GM18858 (cell line): Measurements from ENCODE around the gene MAPT.
"Not testable (repeated sequence)": the region's sequence is repeated elsewhere in the genome, so short reads cannot be mapped to it uniquely, and the experiment has no call there.

Experiments used
- ATAC-seq: cut with Tn5 transposase; IDR thresholded peaks from one replicate; pipeline ENCODE4 v1.9.1; 2021; ENCODE audit not compliant: unreplicated experiment

Gene MAPT

GRCh38 chr17:46003907-46004748 is 109.8 kb downstream of the MAPT start:
- no peak for ATAC-seq

- not testable (repeated sequence) for ATAC-seq
Observed at GRCh38 chr17:46006082-46006481, 111.7 kb downstream of the MAPT start.

GRCh38 chr17:46007461-46007965 is 113.2 kb downstream of the MAPT start:
- no peak for ATAC-seq

- no peak for ATAC-seq
Observed at GRCh38 chr17:46008591-46008990, 114.2 kb downstream of the MAPT start.

- ATAC-seq, result no peak
Observed at GRCh38 chr17:46009681-46010596, 115.6 kb downstream of the MAPT start.

- no peak for ATAC-seq
Observed at GRCh38 chr17:46010597-46011186, 116.3 kb downstream of the MAPT start.

GRCh38 chr17:46011711-46012505 is 117.6 kb downstream of the MAPT start:
- ATAC-seq, result no peak

- ATAC-seq, result no peak
Observed at GRCh38 chr17:46012506-46013079, 118.2 kb downstream of the MAPT start.

- no peak for ATAC-seq
Observed at GRCh38 chr17:46013127-46013501, 118.8 kb downstream of the MAPT start.

GRCh38 chr17:46013502-46014165 is 119.3 kb downstream of the MAPT start:
- no peak for ATAC-seq

GRCh38 chr17:46019408-46019925 is 125.1 kb downstream of the MAPT start:
- ATAC-seq, result not testable (repeated sequence)

- ATAC-seq, result no peak
Observed at GRCh38 chr17:46020023-46020761, 125.8 kb downstream of the MAPT start.

- ATAC-seq, result no peak
Observed at GRCh38 chr17:46020998-46021397, 126.6 kb downstream of the MAPT start.

GRCh38 chr17:46023366-46023765 is 129.0 kb downstream of the MAPT start:
- ATAC-seq, result not testable (repeated sequence)

- ATAC-seq, result no peak
Observed at GRCh38 chr17:46023783-46024388, 129.5 kb downstream of the MAPT start.

- no peak for ATAC-seq
Observed at GRCh38 chr17:46024590-46024989, 130.2 kb downstream of the MAPT start.

GRCh38 chr17:46025060-46025459 is 130.7 kb downstream of the MAPT start:
- ATAC-seq, result no peak

- no peak for ATAC-seq
Observed at GRCh38 chr17:46025510-46026165, 131.3 kb downstream of the MAPT start.
